K562 (cell line): ENCODE results near the gene RAB31. TPM values are rescaled to one million over a fixed set of nuclear protein-coding genes. Genes with fewer than 3 reads are reported as not detected.

Experiments used
- CBX3 ChIP-seq, 2 experiments: IDR thresholded peaks; 1 replicate in 1 of 2; 2 replicates in 1 of 2; pipeline ENCODE4 v1.6.1; 2012; ENCODE audit warnings: inconsistent platforms in 2 of 2, low read length in 2 of 2, borderline replicate concordance in 1 of 2, control low read depth in 1 of 2
- CXXC5 ChIP-seq: fragments of 250-450 bp; sonication (Bioruptor Pico); IDR thresholded peaks from 2 replicates; pipeline ENCODE4 v1.8.0; 2022; ENCODE audit warnings: inconsistent platforms, mild to moderate bottlenecking, moderate library complexity
- HDAC8 ChIP-seq: fragments of 450-650 bp; IDR thresholded peaks from 2 replicates; pipeline ENCODE4 v1.6.1; 2016; ENCODE audit warnings: mild to moderate bottlenecking, missing genetic modification characterization, moderate library complexity, missing compliant biosample characterization
- KAT7 ChIP-seq: sonication (generic); formaldehyde crosslinking; IDR thresholded peaks from 2 replicates; pipeline ENCODE4 v1.8.0; 2022; ENCODE audit warnings: missing genetic modification reagents, mild to moderate bottlenecking, borderline replicate concordance
- KLF6 ChIP-seq: fragments of 250-450 bp; sonication (Bioruptor Pico); IDR thresholded peaks from 2 replicates; pipeline ENCODE4 v1.4.0; 2020; ENCODE audit warnings: mild to moderate bottlenecking, moderate library complexity, borderline replicate concordance
- U2AF2 ChIP-seq: fragments of 200-400 bp; formaldehyde crosslinking; optimal IDR thresholded peaks from 2 replicates; pipeline ENCODE3; 2017; ENCODE audit warnings: low read depth, mild to moderate bottlenecking, low read length
- ZMIZ1 ChIP-seq, 2 experiments: fragments of 150-350 bp in 1 of 2; IDR thresholded peaks; 2 replicates each; pipeline ENCODE4 v1.6.1; 2012 to 2016; ENCODE audit warnings: low read depth in 2 of 2, low read length in 2 of 2, mild to moderate bottlenecking in 1 of 2, moderate library complexity in 1 of 2
- ZNF12 ChIP-seq: sonication (generic); formaldehyde crosslinking; IDR thresholded peaks from 2 replicates; pipeline ENCODE4 v1.4.0; 2020; ENCODE audit warnings: mild to moderate bottlenecking, missing genetic modification reagents
- polyA plus RNA-seq, 8 experiments: library from polyadenylated mRNA; depleted of rRNA in 4 of 8; stranded (reverse) in 5 of 8; unstranded in 3 of 8; fragments of >200 nt; fragmentation: Nextera tagmentation in 2 of 8; fragmentation: Illumina TruSeq in 1 of 8; extraction: Ambion mirVana in 2 of 8; extraction: Trizol in 1 of 8; gene quantifications; 2 replicates each; pipeline versions ENCODE4 v1.2.1 to v1.2.3, GENCODE V29; 2011 to 2014; ENCODE audit warnings: inconsistent platforms in 1 of 8, missing spikeins in 1 of 8
- total RNA-seq, 7 experiments: library from RNA; depleted of rRNA in 6 of 7; stranded (reverse); fragments of >200 nt in 6 of 7; fragmentation: Illumina TruSeq in 2 of 7; extraction: Trizol in 2 of 7; gene quantifications; 2 replicates each; pipeline versions ENCODE4 v1.2.1 to v1.2.3, GENCODE V29; 2011 to 2021; ENCODE audit warnings: low replicate concordance in 1 of 7
- TF ChIP-seq, protein P1 (sequence below), 2 experiments: IDR thresholded peaks in 1 of 2; conservative IDR thresholded peaks in 1 of 2; 2 replicates each; pipeline ENCODE4 v1.6.1; 2016; ENCODE audit warnings: low read depth in 2 of 2, mild to moderate bottlenecking in 1 of 2, missing compliant biosample characterization in 1 of 2, missing genetic modification characterization in 1 of 2, moderate library complexity in 1 of 2

Gene RAB31
- total and polyA plus RNA-seq, 9 of the 15 experiments (the other 6 are each of a cell fraction or from before 2014, with no cell fraction given): 20.7 to 70.4 (median 41.3) TPM

GRCh38 chr18:9708057-9708433, at the start of gene RAB31 (continued):
- TF ChIP-seq, protein P1, sequence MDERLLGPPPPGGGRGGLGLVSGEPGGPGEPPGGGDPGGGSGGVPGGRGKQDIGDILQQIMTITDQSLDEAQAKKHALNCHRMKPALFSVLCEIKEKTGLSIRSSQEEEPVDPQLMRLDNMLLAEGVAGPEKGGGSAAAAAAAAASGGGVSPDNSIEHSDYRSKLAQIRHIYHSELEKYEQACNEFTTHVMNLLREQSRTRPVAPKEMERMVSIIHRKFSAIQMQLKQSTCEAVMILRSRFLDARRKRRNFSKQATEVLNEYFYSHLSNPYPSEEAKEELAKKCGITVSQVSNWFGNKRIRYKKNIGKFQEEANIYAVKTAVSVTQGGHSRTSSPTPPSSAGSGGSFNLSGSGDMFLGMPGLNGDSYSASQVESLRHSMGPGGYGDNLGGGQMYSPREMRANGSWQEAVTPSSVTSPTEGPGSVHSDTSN (CRISPR knock-in tag; IDR thresholded peaks at IDR 0.05; ENCODE audit: low read depth): no peak
- TF ChIP-seq, protein P1 (tag; conservative IDR thresholded peaks at IDR 0.05; ENCODE audit: low read depth): no peak
- TF ChIP-seq U2AF2: no peak
- TF ChIP-seq KLF6: no peak
- TF ChIP-seq KAT7: no peak
- peak; percentile 96 for TF ChIP-seq CXXC5
- no peak for TF ChIP-seq ZMIZ1 (IDR thresholded peaks at IDR 0.05; ENCODE audit: low read depth in 2 of 2, low read length in 2 of 2)
- TF ChIP-seq HDAC8 (tag): no peak
- TF ChIP-seq CBX3 (IDR thresholded peaks at IDR 0.05; ENCODE audit: borderline replicate concordance in 1 of 2, low read length in 2 of 2): no peak
- no peak for TF ChIP-seq ZNF12 (CRISPR knock-in tag)
